Measurements from ENCODE around the gene NCCRP1. TPM values are rescaled to one million over a fixed set of nuclear protein-coding genes. Genes with fewer than 3 reads are reported as not detected.
"Not testable (repeated sequence)": the region's sequence is repeated elsewhere in the genome, so short reads cannot be mapped to it uniquely, and the experiment has no call there.

NCCRP1 gene
- total RNA-seq, 1 donor from 2014 or later = not detected

GRCh38 chr19:39205449-39205764, 8.6 kb downstream of the NCCRP1 start:
- no peak for DNase-seq (ENCODE audit: low spot score)

GRCh38 chr19:39206122-39206521, 9.4 kb downstream of the NCCRP1 start:
- DNase-seq (ENCODE audit: low spot score) = no peak

GRCh38 chr19:39207293-39207836, 10.6 kb downstream of the NCCRP1 start:
- DNase-seq (ENCODE audit: low spot score) = no peak

GRCh38 chr19:39208175-39208795, 11.5 kb downstream of the NCCRP1 start:
- DNase-seq (ENCODE audit: low spot score) = no peak

GRCh38 chr19:39209196-39209595, 12.4 kb downstream of the NCCRP1 start:
- DNase-seq (ENCODE audit: low spot score) = no peak

GRCh38 chr19:39211731-39212374, 15.1 kb downstream of the NCCRP1 start:
- DNase-seq (ENCODE audit: low spot score) = no peak

GRCh38 chr19:39212375-39212742, 15.6 kb downstream of the NCCRP1 start:
- DNase-seq (ENCODE audit: low spot score) = no peak

GRCh38 chr19:39215323-39215722, 18.6 kb downstream of the NCCRP1 start:
- not testable (repeated sequence) for DNase-seq (ENCODE audit: low spot score)

GRCh38 chr19:39217094-39217493, 20.3 kb downstream of the NCCRP1 start:
- DNase-seq (ENCODE audit: low spot score) = no peak

GRCh38 chr19:39218230-39219007, 21.7 kb downstream of the NCCRP1 start:
- DNase-seq (ENCODE audit: low spot score) = no peak

GRCh38 chr19:39219108-39219507, 22.3 kb downstream of the NCCRP1 start:
- DNase-seq (ENCODE audit: low spot score) = not testable (repeated sequence)

GRCh38 chr19:39223703-39224279, 27.0 kb downstream of the NCCRP1 start:
- no peak for DNase-seq (ENCODE audit: low spot score)

- DNase-seq (ENCODE audit: low spot score) = no peak
Observed at GRCh38 chr19:39224910-39225309, 28.1 kb downstream of the NCCRP1 start.

- no peak for DNase-seq (ENCODE audit: low spot score)
Observed at GRCh38 chr19:39230096-39230764, 33.5 kb downstream of the NCCRP1 start.

GRCh38 chr19:39232708-39233107, 35.9 kb downstream of the NCCRP1 start:
- DNase-seq (ENCODE audit: low spot score) = no peak

GRCh38 chr19:39236527-39236926, 39.8 kb downstream of the NCCRP1 start:
- DNase-seq (ENCODE audit: low spot score) = no peak

- no peak for DNase-seq (ENCODE audit: low spot score)
Observed at GRCh38 chr19:39237200-39238184, 40.7 kb downstream of the NCCRP1 start.

GRCh38 chr19:39238209-39238608, 41.4 kb downstream of the NCCRP1 start:
- no peak for DNase-seq (ENCODE audit: low spot score)

- DNase-seq (ENCODE audit: low spot score) = no peak
Observed at GRCh38 chr19:39238944-39239343, 42.2 kb downstream of the NCCRP1 start.

GRCh38 chr19:39240421-39240820, 43.7 kb downstream of the NCCRP1 start:
- no peak for DNase-seq (ENCODE audit: low spot score)
